Activated T-helper 17 cell treated with anti-CD3 and anti-CD28 coated beads, Interleukin-2, amount 50 U/mL, for 72 hours (primary cell): Measurements from ENCODE around the gene FAM163A. TPM values are rescaled to one million over a fixed set of nuclear protein-coding genes. Genes with fewer than 3 reads are reported as not detected.

Experiments used
- ATAC-seq: fragments of 150-1000 bp; cut with Tn5 transposase; replicated peaks from 2 replicates; pipeline ENCODE4 v1.10.0; 2021; ENCODE audit warnings: mild to moderate bottlenecking, moderate library complexity
- H3K27ac Mint-ChIP-seq: one replicate; pipeline ENCODE4 v1.8.0; 2022; ENCODE audit warnings: mixed read lengths
- H3K27me3 Mint-ChIP-seq: one replicate; pipeline ENCODE4 v1.8.0; 2022; ENCODE audit warnings: mixed read lengths
- H3K36me3 Mint-ChIP-seq: one replicate; pipeline ENCODE4 v1.8.0; 2022; ENCODE audit warnings: low read depth, mild to moderate bottlenecking, mixed read lengths
- H3K4me1 Mint-ChIP-seq: one replicate; pipeline ENCODE4 v1.8.0; 2022; ENCODE audit warnings: mixed read lengths
- H3K4me3 Mint-ChIP-seq: one replicate; pipeline ENCODE4 v1.8.0; 2022; ENCODE audit warnings: mild to moderate bottlenecking, mixed read lengths
- H3K9me3 Mint-ChIP-seq: one replicate; pipeline ENCODE4 v1.8.0; 2022; ENCODE audit warnings: mixed read lengths
- total RNA-seq, 2 donors: library from RNA; stranded (reverse); gene quantifications; one replicate each; pipeline ENCODE4 v1.2.3, GENCODE V29; 2022

The FAM163A gene
- total RNA-seq, 2 donors from 2014 or later, result not detected

- Mint-ChIP-seq H3K9me3 (no peaks in the 10 kb centered on the region), H3K4me1 (no peaks in the 10 kb centered on the region), H3K27me3 (no peaks in the 10 kb centered on the region), H3K4me3 (no peak overlapping the region), H3K36me3 (no peaks in the 10 kb centered on the region), H3K27ac (no peak overlapping the region)
- ATAC-seq, result peak; percentile 59
Observed at GRCh38 chr1:179809506-179810366, 66.6 kb downstream of the FAM163A start.

DNA sequence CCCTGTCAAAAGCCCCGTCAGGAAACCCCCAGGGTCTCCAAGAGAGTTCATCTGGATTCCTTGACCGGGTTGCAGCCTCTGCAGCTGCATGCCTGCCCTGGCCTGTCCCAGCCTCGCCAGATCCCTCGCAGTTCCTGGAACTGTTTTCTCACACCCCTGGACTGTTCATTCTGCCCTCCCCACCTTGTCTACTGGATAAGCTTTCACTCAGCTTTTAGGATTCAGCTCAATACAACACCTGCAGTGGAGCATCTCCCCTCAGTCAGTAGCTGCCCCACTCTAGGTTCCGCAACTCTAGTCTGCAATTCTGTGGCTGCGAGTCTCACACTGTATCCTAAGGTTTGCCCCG is 67.2 kb downstream of the FAM163A start:
- Mint-ChIP-seq H3K4me3 (no peak overlapping the region), H3K4me1 (no peaks in the 10 kb centered on the region), H3K9me3 (no peaks in the 10 kb centered on the region), H3K27me3 (no peaks in the 10 kb centered on the region), H3K36me3 (no peaks in the 10 kb centered on the region), H3K27ac (no peak overlapping the region)
- no peak for ATAC-seq

DNA sequence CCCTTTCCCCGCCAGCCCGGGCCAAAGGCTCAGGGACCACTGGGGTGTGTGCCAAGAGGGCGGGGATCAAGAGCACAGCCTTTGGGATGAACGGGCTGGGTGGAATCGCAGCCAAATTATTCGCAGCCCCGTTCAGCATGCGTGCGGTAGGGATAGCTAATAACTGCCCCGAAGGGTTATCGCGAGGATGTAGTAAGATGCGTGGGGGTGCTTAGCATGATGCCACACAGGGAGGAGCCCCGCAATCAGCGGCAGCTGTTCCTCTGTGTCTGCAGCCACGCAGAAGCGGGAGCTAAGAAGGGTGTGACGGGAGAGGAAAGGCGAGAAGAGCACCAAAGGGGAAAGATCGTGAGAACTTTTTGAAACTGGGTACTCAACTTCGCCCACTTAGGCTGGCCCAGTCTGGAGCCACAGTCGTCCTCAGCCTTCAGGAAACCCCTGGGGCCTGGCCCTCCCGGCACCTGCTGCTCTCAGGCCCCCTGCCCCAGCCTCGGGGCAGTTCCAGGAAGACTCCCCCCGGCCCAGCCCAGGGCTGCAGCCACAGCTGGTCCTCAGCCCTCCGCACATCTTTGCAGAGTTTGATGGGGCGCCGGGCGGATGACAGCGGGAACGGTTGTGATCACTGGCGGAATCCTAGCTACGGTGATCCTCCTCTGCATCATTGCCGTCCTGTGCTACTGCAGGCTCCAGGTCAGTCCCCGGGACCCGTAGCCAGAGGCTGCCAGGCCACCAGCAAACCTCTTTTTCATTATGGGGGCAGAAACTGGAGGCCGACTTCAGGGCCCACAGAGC is 69.6 kb downstream of the FAM163A start:
- Mint-ChIP-seq H3K27ac (no peak overlapping the region), H3K4me1 (no peaks in the 10 kb centered on the region), H3K27me3 (no peaks in the 10 kb centered on the region), H3K9me3 (no peaks in the 10 kb centered on the region), H3K4me3 (no peak overlapping the region), H3K36me3 (no peaks in the 10 kb centered on the region)
- ATAC-seq, result no peak

DNA sequence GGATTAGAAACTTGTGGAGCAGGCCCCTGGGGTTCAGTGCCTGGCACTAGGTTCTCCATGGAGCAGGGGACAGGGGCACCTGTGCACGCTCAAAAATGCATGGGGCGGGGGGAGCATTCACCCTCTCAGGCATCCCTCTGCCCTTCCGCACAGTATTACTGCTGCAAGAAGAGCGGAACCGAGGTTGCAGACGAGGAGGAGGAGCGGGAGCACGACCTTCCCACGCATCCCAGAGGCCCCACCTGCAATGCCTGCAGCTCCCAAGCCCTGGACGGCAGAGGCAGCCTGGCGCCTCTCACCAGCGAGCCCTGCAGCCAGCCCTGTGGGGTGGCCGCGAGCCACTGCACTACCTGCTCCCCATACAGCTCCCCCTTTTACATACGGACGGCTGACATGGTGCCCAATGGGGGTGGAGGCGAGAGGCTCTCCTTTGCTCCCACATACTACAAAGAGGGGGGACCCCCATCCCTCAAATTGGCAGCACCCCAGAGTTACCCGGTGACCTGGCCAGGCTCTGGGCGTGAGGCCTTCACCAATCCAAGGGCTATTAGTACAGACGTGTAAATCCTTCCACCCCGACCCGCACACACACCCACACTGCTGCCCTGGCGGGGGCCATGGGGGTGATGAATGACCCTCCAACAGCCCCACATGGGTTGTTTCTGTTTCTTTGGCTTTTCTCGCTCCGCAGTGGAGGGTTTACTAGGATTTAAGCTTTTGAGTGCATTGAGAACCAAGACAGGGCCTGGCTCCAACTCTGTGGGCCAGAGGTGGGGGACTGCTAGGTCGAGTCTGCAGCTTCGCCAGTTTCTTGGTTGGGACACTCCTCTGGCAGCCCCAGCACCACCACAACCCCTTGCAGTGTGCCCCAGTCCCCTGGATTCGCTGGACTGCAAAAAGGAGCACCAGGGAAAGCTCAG is 70.8 kb downstream of the FAM163A start:
- Mint-ChIP-seq H3K4me1 (no peaks in the 10 kb centered on the region), H3K27me3 (no peaks in the 10 kb centered on the region), H3K4me3 (peak overlapping the region; percentile 96), H3K9me3 (no peaks in the 10 kb centered on the region), H3K27ac (no peak overlapping the region), H3K36me3 (no peaks in the 10 kb centered on the region)
- no peak for ATAC-seq

DNA sequence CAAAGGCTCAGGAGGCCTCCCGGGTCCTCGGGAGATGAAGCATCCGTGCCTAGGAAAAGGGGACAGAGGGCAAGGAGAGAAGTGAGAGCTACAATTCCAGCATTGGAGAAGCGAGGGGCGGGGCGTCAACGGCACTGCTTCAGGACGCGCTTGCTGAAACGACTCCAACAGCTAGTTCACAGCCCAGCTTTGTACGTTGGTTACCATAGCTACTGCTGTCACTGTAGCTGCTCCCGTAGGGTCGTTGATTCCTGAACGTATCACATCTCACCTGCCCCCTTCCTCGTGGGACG is 71.4 kb downstream of the FAM163A start:
- Mint-ChIP-seq H3K27me3 (no peaks in the 10 kb centered on the region), H3K4me3 (peak overlapping the region; percentile 96), H3K27ac (peak overlapping the region; percentile 84), H3K9me3 (no peaks in the 10 kb centered on the region), H3K4me1 (no peaks in the 10 kb centered on the region), H3K36me3 (no peaks in the 10 kb centered on the region)
- ATAC-seq, result peak; percentile 48

- peak overlapping the region; percentile 96 for H3K4me3 Mint-ChIP-seq
- H3K4me1 Mint-ChIP-seq, result no peaks in the 10 kb centered on the region
- no peak for ATAC-seq
- peak overlapping the region; percentile 84 for H3K27ac Mint-ChIP-seq
- no peaks in the 10 kb centered on the region for H3K9me3 Mint-ChIP-seq
- no peaks in the 10 kb centered on the region for H3K36me3 Mint-ChIP-seq
- no peaks in the 10 kb centered on the region for H3K27me3 Mint-ChIP-seq
Observed at GRCh38 chr1:179815641-179816040, 72.5 kb downstream of the FAM163A start.

GRCh38 chr1:179816196-179816960 is 73.3 kb downstream of the FAM163A start:
- no peak for ATAC-seq
- H3K9me3 Mint-ChIP-seq, result no peaks in the 10 kb centered on the region
- no peaks in the 10 kb centered on the region for H3K36me3 Mint-ChIP-seq
- no peak overlapping the region for H3K27ac Mint-ChIP-seq
- no peaks in the 10 kb centered on the region for H3K27me3 Mint-ChIP-seq
- no peaks in the 10 kb centered on the region for H3K4me1 Mint-ChIP-seq
- peak overlapping the region; percentile 96 for H3K4me3 Mint-ChIP-seq

- H3K9me3 Mint-ChIP-seq, result no peaks in the 10 kb centered on the region
- no peaks in the 10 kb centered on the region for H3K4me1 Mint-ChIP-seq
- no peak overlapping the region for H3K4me3 Mint-ChIP-seq
- H3K36me3 Mint-ChIP-seq, result no peaks in the 10 kb centered on the region
- no peak overlapping the region for H3K27ac Mint-ChIP-seq
- ATAC-seq, result no peak
- no peaks in the 10 kb centered on the region for H3K27me3 Mint-ChIP-seq
Observed at GRCh38 chr1:179817056-179817455, 74.0 kb downstream of the FAM163A start.

- Mint-ChIP-seq H3K36me3 (no peaks in the 10 kb centered on the region), H3K4me1 (no peaks in the 10 kb centered on the region), H3K9me3 (no peaks in the 10 kb centered on the region), H3K27me3 (no peaks in the 10 kb centered on the region), H3K27ac (no peak overlapping the region), H3K4me3 (no peak overlapping the region)
- ATAC-seq, result no peak
Observed at GRCh38 chr1:179817789-179818188, 74.7 kb downstream of the FAM163A start.

GRCh38 chr1:179818260-179818659 is 75.2 kb downstream of the FAM163A start:
- Mint-ChIP-seq H3K4me3 (no peak overlapping the region), H3K9me3 (no peaks in the 10 kb centered on the region), H3K36me3 (no peaks in the 10 kb centered on the region), H3K27ac (no peak overlapping the region), H3K27me3 (no peaks in the 10 kb centered on the region), H3K4me1 (no peaks in the 10 kb centered on the region)
- ATAC-seq, result no peak

DNA sequence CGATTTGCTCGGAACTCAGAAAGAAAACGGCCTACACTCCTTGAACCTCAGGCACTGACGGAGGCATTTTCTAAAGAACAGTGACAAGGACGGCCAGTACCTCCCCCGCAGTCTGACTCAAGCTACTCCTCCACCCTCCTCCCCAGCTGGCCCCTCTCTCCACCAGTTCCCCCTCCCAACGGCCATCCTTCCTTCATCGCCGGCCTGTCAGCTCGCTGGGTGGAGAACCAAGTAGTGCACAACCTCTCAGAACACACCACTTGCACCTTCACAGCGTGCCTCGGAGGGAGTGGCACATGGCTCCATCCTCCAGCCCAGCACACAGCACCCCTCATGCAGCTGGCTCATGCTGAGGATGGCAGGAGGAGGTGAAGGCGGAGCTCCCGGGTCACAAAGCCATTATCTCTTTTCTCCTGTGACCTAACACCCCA is 75.7 kb downstream of the FAM163A start:
- no peaks in the 10 kb centered on the region for H3K36me3 Mint-ChIP-seq
- no peak for ATAC-seq
- H3K4me1 Mint-ChIP-seq, result no peaks in the 10 kb centered on the region
- H3K9me3 Mint-ChIP-seq, result no peaks in the 10 kb centered on the region
- H3K27me3 Mint-ChIP-seq, result no peaks in the 10 kb centered on the region
- no peak overlapping the region for H3K27ac Mint-ChIP-seq
- H3K4me3 Mint-ChIP-seq, result no peak overlapping the region

- no peak for ATAC-seq
- Mint-ChIP-seq H3K36me3 (no peaks in the 10 kb centered on the region), H3K4me3 (no peak overlapping the region), H3K27me3 (no peaks in the 10 kb centered on the region), H3K9me3 (no peaks in the 10 kb centered on the region), H3K4me1 (no peaks in the 10 kb centered on the region), H3K27ac (no peak overlapping the region)
Observed at GRCh38 chr1:179820226-179820970, 77.3 kb downstream of the FAM163A start.

DNA sequence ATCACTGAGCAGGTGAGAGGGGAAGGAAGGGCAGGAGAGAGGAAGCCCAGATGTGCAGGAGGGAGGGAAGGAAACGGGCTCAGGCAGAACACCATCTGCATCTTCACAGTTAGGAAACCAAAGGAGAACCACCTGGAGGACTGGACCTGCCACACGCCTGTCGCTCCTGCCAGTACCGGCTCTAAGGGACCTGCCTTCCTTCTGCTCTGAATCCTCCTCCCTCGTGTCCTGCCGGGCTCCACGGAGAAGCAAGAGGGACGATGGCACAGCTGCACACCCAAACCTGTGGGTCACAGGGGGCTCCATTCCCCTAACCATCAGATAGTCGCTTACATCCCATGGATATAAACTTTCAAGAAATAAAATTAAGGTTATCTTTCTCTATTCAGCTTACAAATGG is 78.4 kb downstream of the FAM163A start:
- Mint-ChIP-seq H3K4me1 (no peaks in the 10 kb centered on the region), H3K27me3 (no peaks in the 10 kb centered on the region), H3K27ac (no peak overlapping the region), H3K36me3 (no peaks in the 10 kb centered on the region), H3K9me3 (no peaks in the 10 kb centered on the region), H3K4me3 (no peak overlapping the region)
- ATAC-seq, result no peak
